HG02623 (cell line): ENCODE results near the gene SCGB1D1.

Source experiments
- ATAC-seq: cut with Tn5 transposase; IDR thresholded peaks from one replicate; pipeline ENCODE4 v1.9.1; 2021; ENCODE audit warnings: moderate library complexity; ENCODE audit not compliant: unreplicated experiment

SCGB1D1 gene, protein sequence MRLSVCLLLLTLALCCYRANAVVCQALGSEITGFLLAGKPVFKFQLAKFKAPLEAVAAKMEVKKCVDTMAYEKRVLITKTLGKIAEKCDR

DNA sequence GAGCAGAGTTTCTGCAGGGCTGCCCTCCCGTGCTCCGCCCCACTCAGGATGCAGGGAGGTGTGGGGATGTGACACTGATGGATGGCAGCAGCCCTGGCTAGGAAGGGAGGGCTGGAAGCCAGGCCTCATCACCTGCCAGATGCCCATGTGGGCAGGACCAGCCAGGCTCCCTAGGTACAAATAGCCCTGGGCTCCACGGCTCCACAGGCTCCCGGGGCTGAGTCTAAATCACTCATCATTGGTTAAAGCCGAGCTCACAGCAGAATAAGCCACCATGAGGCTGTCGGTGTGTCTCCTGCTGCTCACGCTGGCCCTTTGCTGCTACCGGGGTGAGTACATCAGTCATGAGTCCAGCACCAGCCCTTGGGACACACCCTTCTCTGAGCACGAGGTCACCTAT, at the start of gene SCGB1D1:
SCGB1D1 (plus strand) TSS at position 206 of the 400 bp plus-strand sequence; CDS start at position 275, 69 bp downstream.
- no peak for ATAC-seq

DNA sequence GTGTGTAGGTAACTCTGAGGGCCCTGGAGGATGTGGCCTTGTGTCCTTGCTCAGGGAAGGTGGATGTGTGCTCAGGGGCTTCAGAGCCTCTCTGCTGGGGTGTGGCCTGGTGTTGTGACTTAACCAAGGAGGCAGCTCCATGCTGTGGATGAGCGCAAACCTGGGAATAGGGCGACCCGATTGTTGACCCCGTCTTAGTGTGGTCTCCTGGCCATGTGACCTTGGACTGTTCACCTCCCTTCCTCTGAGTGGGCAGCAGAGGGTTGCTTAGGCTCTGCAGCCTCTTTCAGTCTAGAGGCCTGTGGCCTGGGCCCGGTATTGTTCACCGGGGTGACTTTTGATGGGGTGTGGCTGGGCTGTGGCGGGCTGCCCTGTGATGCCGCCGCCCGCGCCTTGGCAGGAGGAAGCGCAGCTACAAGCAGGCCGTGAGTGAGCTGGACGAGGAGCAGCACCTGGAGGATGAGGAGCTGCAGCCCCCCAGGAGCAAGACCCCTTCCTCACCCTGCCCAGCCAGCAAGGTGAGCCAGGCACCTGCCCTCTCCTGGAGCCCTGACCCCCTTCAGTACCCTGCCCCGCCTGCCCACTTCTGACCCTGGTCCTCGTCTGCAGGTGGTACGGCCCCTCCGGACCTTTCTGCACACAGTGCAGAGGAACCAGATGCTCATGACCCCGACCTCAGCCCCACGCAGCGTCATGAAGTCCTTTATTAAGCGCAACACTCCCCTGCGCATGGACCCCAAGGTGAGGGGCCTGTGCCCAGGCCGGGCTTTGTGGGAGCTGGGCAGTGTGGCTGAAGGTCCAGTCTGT, 49.5 kb upstream of the SCGB1D1 start:
- ATAC-seq, result no peak

- ATAC-seq, result no peak
Observed at GRCh38 chr11:62141111-62142042, 48.6 kb upstream of the SCGB1D1 start.

GRCh38 chr11:62142043-62142375, 48.0 kb upstream of the SCGB1D1 start:
- ATAC-seq, result no peak

- ATAC-seq, result no peak
Observed at GRCh38 chr11:62142921-62143320, 47.1 kb upstream of the SCGB1D1 start.

DNA sequence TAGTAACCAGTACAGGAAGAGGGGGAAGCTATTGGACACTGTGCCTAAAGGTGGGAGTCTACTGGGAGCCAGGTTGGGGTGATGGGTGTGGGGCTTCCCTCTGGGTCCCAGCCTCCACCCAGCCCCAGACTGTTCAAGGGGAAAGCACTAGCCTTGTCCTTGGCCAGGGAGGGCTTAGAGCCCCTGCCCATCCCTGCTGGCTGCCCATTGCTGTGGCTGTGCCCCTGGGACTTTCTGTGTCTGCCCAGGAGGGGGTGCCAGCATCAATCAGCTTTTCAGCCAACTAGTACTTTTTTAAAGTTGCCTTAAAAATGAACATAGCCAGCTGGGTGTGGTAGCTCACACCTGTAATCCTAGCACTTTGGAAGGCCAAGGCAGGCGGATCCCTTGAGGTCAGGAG, 46.3 kb upstream of the SCGB1D1 start:
- ATAC-seq, result no peak

DNA sequence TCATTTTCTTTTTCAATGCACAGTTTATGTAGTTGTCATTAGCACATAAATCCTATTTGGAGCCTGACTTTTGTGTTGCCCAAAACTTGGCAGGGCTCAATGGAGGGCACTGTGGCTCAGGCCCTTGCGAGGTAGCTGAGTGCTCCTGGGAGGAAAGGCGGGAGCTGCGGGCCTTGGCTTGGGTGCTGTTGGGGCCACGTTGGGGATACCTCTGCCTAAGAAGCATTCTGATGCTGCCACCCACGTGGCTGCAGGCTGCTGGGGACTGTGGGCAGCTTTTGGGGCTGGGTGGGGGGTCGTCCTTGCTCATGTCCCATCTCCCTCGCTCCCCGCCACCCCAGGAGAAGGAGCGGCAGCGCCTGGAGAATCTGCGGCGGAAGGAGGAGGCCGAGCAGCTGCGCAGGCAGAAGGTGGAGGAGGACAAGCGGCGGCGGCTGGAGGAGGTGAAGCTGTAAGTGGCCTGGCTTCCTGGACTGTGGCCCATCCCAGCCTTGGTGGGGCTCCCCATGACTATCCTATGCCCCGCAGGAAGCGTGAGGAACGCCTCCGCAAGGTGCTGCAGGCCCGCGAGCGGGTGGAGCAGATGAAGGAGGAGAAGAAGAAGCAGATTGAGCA, 45.3 kb upstream of the SCGB1D1 start:
- no peak for ATAC-seq

DNA sequence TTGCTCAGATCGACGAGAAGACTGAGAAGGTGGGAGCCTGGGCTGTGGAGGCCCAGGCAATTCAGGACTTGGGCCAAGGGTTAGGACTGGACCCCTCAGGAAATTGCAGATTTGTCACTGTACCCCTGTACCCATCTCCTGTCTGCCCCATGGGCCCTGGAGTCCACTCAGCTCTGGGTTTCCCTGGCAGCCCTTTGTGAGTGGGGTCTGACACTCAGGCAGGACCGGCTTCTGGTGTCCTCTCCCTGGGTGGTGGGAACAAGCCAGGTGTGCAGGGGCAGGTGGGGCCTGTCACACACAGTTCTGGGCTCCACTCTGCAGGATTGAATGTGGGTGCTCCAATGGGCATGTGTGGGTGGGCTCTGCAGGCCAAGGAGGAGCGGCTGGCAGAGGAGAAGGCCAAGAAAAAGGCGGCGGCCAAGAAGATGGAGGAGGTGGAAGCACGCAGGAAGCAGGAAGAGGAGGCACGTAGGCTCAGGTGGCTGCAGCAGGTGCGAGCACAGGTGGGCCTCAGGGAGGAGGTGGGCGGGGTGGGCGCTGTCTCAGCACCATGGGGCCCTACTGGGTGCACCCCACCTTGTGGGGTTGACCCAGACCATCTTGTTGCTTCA, 44.6 kb upstream of the SCGB1D1 start:
- ATAC-seq, result no peak

DNA sequence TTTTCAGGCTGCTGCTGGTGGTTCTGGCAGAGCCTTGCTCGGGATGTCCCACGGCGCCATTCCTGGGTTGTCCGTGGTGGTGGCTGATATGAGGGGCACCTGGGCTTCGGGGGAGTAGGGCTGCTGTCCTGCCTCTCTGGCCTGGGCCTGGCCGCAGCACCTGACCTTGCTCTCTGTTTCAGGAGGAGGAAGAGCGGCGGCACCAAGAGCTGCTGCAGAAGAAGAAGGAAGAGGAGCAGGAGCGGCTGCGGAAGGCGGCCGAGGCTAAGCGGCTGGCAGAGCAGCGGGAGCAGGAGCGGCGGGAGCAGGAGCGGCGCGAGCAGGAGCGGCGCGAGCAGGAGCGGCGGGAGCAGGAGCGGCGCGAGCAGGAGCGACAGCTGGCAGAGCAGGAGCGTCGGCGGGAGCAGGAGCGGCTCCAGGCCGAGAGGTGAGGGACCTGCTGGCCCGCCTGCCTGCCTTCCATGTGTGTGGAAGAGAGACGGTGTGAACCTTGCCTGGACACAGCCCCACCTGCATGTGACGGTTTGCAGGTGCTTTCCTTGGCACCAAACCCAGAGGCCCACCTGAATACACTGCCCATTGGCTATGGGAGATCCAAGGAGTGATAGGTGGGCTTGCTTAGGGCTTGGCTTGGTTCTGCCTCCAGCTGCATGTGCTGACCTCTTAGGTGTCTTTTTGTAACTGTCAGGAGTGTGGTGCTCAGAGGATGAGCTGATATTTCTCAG, 43.4 kb upstream of the SCGB1D1 start:
- no peak for ATAC-seq

DNA sequence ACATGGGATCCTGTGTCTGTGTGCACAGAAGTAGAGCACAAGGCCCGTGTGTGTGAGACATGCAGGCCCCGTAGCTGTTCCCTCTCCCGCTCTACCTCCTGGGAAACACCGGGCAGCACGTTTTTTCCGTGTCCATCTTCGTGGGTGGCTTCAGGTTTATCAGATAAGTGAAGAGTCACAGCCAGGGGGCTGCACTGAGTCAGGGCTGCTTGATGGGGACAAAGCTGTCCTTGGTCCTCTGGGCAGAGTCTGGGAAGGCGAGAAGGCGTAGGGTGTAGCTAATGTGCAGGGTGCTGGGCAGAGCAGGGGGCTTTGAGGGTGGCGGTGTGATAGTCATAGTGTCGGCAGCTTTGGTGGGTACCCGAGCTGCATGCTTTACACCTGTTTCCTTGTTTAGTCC, 42.5 kb upstream of the SCGB1D1 start:
- ATAC-seq, result no peak

- ATAC-seq, result no peak
Observed at GRCh38 chr11:62148271-62148980, 41.6 kb upstream of the SCGB1D1 start.

DNA sequence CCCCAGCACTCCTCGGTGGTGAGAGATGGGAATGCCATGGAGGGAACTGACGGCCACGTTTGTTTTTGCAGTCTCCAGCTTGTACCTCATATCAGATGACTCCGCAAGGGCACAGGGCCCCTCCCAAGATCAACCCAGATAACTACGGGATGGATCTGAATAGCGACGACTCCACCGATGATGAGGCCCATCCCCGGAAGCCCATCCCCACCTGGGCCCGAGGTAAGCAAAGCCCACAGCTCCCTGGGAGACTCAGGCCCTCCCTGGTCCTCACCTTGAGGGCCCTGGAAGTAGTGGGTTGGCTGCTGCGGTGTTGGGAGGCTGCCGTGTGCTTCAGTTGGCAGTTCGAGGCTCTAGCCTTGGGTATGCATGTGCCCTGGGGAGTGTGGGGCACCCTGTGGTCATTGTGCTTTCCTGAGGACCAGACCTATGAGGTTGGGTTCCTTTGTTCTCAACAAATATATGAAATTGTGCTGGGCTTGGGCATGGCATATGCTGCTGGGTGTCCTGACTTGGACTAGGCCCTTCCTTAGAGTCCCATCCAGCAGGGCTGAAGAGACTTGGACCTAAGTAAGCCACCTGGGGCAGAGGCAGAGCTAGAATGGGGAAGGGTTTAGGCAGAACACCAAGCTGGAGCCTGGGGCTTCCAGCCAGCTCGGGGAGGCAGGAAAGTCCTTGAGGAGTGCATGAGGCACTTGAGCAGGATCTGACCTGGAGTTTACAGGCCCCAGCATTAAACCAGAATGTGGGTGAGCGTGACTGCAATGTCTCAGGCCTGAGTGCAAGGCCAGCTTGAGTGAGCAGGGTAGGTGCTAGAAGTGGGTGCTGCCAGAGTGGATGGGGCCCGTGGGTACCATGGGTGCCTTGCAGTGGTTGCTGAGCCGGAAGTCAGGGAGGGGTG, 39.8 kb upstream of the SCGB1D1 start:
- ATAC-seq, result no peak

GRCh38 chr11:62150887-62151736, 38.9 kb upstream of the SCGB1D1 start:
- no peak for ATAC-seq

- no peak for ATAC-seq
Observed at GRCh38 chr11:62151737-62152102, 38.3 kb upstream of the SCGB1D1 start.

- ATAC-seq, result no peak
Observed at GRCh38 chr11:62152245-62153086, 37.5 kb upstream of the SCGB1D1 start.

DNA sequence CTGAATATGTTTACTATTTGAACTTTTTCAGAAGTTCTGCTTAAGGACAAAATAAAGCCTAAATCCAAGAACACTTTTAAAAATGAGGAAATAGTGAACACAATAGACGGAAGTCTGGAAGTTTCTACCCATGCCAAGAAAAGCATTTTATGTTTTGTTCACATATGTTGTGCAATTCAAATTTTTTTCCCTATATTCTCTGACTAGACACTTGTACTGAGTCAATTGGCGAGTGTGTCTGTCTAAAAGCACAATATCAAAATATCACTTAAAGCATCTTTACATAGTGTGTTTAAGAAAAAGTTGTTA, 37.0 kb upstream of the SCGB1D1 start:
- no peak for ATAC-seq

- no peak for ATAC-seq
Observed at GRCh38 chr11:62153617-62154016, 36.4 kb upstream of the SCGB1D1 start.
